GM06990 (cell line): ENCODE data around the gene TOP3B.

Source experiments
- DNase-seq: peaks from one replicate; pipeline ENCODE4 v3.0.0-alpha.2; 2011; ENCODE audit not compliant: insufficient read length; ENCODE audit errors: extremely low read depth
- H3K27me3 ChIP-seq: replicated peaks from 2 replicates; pipeline ENCODE4 v1.6.0; 2011; ENCODE audit warnings: low read length; ENCODE audit not compliant: control insufficient read depth, insufficient read depth
- H3K36me3 ChIP-seq: 2 replicates; pipeline ENCODE4 v1.5.1; 2011; ENCODE audit warnings: low read length; ENCODE audit not compliant: control insufficient read depth, insufficient read depth
- H3K4me3 ChIP-seq: replicated peaks from 2 replicates; pipeline ENCODE4 v1.5.1; 2011; ENCODE audit warnings: low read depth, mild to moderate bottlenecking, control low read depth, low read length
- TF ChIP-seq, protein P1 (sequence below): IDR thresholded peaks from 2 replicates; pipeline ENCODE4 v1.5.1; 2011; ENCODE audit warnings: low read length, control low read depth, mild to moderate bottlenecking, inconsistent platforms; ENCODE audit not compliant: insufficient read depth, poor library complexity, severe bottlenecking

The TOP3B gene

DNA sequence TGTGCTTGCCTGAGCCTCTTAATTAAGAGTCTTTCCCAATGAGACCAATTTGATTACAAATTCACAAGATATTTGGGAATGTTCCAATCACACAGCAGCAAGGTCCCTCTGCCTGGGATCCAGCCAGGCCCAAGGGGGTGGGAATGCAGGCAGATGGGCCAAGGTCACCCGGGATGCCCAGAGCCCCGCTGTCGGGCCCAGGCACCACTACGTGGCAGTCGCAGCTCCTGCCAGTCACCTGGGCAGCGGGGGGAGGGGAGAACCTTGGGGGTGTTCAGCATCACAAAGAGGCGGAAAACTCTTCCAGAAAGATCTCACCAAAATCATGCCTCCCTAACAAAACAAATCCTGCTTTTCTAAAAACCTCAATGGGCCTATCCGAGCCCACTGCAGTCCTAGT, 60.9 kb downstream of the TOP3B start:
- DNase-seq: no peak
- no peaks in the 10 kb centered on the region for H3K36me3 ChIP-seq

DNA sequence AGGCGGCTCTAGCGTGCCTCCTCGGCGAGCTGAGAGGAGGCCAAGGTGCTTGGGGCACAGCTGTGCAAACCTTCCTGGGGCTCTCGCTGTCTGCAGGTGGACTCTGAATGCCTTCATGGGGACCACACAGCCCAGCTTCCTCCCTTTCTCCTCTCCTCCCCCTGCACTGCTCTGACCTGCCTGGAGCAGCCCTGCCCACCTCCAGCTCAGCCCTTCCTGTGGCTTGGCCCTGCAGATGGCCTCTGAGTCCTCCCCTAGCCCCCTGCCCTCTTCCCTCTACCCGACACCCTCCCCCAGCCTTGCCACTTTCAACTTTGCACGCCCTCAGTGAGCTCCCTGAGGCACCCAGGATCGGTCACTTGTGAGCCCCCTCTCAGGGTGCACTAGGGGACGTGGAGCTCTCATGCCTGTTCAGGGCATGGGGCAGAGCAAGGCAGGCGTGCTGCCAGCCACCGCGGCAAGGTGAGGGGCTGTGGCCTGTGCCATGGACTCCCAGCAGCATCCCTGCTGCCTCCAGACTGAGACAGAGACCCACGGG, 61.3 kb downstream of the TOP3B start:
- Histone ChIP-seq H3K27me3 (no peaks in the 10 kb centered on the region), H3K4me3 (no peak overlapping the region), H3K36me3 (no peaks in the 10 kb centered on the region)
- TF ChIP-seq, protein P1, sequence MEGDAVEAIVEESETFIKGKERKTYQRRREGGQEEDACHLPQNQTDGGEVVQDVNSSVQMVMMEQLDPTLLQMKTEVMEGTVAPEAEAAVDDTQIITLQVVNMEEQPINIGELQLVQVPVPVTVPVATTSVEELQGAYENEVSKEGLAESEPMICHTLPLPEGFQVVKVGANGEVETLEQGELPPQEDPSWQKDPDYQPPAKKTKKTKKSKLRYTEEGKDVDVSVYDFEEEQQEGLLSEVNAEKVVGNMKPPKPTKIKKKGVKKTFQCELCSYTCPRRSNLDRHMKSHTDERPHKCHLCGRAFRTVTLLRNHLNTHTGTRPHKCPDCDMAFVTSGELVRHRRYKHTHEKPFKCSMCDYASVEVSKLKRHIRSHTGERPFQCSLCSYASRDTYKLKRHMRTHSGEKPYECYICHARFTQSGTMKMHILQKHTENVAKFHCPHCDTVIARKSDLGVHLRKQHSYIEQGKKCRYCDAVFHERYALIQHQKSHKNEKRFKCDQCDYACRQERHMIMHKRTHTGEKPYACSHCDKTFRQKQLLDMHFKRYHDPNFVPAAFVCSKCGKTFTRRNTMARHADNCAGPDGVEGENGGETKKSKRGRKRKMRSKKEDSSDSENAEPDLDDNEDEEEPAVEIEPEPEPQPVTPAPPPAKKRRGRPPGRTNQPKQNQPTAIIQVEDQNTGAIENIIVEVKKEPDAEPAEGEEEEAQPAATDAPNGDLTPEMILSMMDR: no peak
- no peak for DNase-seq

More for the DNA sequence above, 60.9 kb downstream of the TOP3B start:
- Histone ChIP-seq H3K4me3 (no peak overlapping the region), H3K27me3 (no peaks in the 10 kb centered on the region)
- TF ChIP-seq, protein P1: no peak

DNA sequence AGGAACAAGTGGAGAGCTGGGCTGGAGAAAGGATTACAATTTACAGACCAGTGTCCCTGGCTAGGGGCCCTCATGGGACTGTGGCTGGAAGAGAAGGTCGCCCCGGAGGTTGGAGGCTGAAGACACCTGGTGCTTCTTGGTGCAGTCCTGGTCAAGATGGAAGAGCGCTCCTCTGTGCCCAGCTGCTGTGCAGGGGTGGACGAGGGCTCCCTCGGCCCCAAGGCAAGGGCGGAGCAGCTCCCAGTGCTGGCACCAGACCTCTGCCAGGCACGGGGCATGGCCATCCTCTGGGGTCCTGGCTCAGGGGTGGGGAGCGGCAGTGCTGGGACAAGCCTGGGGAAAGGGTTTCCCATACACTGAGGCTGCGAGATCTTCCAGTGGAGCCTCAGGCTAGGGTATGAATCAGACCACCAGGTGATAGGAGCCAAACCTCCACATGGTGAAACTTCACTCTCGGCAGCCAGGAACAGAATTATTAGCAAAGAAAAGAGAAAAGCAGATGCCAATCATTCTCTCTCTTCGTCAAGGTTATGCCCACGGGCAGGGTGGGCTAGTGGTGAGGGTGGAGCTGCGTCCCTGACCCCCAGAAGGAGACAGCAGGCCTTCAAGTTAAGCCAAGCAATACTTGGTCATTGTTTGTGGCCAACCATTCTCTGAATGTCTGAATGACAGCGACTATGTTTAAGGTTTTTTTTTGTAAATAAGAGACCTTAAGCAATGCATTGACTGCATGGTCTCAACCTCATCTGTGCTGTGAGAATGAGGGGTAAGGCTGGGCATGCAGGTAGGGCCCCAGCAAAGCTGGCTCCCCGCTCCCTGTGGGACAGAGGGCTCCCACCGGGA, 62.0 kb downstream of the TOP3B start:
- DNase-seq: no peak
- Histone ChIP-seq H3K27me3 (no peaks in the 10 kb centered on the region), H3K4me3 (no peak overlapping the region), H3K36me3 (no peaks in the 10 kb centered on the region)
- TF ChIP-seq, protein P1: no peak

DNA sequence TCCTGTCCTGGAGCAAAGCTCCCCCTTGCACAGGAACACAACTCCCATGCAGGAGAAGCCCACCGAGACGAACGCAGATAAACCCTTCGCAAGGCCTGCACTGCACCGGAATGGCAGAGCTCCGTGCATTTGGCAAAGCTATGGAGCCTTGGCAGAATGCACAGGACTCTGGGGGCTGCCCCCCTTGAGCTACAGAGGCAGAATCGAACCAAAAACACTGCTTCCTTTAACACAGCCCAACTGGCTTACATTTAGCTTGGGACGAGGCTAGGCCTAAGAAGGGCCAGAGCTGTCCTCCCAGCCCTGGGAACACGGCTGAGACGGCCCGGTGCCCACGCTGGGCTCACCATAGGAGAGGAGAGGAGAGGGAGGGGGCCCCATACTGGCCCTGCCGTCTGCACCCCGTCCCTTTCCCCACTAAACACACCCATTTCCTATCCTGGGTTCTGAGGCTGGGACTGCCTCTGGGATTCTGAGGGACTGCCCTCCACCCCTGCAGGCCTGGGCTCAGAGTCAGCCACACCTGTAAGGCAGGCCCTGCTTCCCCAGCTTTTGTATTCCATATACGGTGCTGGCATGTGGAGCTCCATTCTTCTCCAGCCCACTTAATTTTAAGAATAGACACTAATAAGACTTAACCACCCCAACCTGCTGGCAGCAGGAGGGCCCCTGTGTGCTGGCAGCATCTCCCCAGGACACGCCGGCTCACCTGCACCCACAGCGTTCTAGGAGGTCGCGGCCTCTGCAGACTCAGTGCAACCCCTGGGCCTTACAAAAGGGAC, 62.9 kb downstream of the TOP3B start:
- Histone ChIP-seq H3K4me3 (no peak overlapping the region), H3K27me3 (no peaks in the 10 kb centered on the region), H3K36me3 (no peaks in the 10 kb centered on the region)
- TF ChIP-seq, protein P1: no peak
- DNase-seq: no peak

DNA sequence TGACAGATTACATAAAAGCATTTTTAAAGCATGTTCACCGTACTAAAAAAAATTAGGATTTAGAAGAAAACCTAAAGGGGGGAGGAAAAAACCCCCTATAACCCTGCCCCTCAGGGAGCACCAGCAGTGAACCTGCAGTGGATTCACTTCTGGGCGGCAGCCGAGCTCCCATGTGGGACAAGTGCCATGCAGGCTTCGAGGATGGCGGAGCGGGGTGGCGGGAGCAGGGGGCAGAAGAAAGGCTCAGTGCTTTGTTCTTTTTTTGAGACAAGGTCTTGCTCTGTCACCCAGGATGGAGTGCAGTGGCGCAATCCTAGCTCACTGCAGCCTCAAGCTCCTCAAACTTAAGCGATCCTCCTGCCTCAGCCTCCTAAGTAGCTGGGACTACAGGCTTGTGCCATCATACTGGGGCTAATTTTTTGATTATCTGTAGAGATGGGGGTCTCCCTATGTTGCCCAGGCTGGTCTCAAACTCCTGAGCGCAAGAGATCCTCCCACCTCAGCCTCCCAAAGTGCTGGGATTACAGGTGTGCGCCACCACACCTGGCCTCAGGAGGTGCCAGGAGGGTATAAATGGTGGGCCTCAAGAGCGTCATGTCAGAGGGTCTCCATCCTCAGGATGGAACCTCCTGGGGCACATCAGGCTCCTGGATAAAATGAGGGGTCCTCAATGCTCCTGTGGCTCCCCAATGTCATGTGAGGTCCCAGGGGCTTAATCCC, 64.0 kb downstream of the TOP3B start:
- DNase-seq: no peak
- no peaks in the 10 kb centered on the region for H3K27me3 ChIP-seq
- TF ChIP-seq, protein P1: no peak
- no peak overlapping the region for H3K4me3 ChIP-seq
- no peaks in the 10 kb centered on the region for H3K36me3 ChIP-seq
